ENCODE measurements around the gene SERTM2.

SERTM2 gene

DNA sequence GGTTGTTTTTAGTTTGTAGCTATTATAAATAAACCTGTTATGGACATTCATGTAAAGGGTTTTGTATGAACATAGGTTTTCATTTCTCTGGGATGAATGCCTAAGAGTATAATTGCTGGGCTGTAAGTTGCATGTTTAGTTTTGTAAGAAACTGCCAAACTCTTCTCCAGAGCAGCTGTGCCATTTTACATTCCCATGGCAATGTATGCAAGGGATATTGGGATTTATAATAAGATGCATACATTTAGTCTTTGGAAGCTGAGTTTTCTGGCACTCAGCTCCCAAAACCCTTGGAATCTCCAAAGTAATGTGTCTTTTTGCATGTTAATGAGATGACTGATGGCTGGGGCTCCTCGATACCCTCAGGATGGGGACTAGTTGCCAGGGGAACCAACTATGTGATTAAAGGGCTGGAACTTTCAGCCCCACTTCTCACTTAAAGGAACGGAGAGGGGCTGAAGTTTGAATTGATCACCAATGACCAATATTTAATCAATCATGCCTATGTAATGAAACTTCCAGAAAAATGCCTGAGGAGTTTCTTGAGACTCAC lies 44.0 kb downstream of the SERTM2 start:
- no peak for DNase-seq
- intact Hi-C loops (cut with DNase I): no loop called here

DNA sequence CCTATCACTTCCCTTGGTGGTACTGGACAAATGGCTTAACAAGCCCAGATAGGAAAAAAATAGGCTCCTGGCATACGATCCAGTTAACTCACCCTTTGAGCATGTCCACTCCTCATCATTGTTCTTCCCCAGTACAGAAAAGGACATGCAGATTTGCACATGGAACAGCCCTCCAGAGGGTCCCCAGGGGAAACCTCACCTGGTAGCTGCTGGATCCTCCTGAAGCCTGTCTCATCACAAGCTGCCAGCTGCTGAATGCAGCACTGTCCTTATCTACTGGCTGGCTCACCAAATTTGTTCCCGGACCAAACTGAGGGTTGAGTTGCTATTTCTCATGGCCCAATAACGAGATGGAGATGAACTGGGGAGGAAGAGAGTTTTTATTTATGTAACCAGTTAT lies 49.4 kb downstream of the SERTM2 start:
- intact Hi-C loops (cut with DNase I): no loop called here
- DNase-seq: no peak

DNA sequence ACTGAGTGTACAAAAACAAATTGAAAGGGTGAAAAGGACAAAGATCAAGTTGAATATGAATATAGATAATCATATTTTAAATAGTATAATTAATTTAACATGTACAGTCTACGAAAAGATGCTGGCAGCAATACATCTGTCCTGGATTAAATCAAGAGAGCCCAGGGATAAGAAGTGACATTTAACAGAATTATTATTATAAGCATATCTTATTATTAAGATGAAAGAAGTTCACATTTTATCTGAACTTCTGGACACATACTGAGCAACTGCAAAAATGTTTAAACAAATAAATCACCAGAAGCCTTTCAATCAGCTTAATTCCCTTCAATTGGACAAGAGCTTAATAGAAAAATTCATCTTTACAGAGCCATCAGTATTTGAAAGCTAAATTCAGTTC lies 50.4 kb downstream of the SERTM2 start:
- intact Hi-C loops (cut with DNase I): no loop called here
- no peak for DNase-seq

DNA sequence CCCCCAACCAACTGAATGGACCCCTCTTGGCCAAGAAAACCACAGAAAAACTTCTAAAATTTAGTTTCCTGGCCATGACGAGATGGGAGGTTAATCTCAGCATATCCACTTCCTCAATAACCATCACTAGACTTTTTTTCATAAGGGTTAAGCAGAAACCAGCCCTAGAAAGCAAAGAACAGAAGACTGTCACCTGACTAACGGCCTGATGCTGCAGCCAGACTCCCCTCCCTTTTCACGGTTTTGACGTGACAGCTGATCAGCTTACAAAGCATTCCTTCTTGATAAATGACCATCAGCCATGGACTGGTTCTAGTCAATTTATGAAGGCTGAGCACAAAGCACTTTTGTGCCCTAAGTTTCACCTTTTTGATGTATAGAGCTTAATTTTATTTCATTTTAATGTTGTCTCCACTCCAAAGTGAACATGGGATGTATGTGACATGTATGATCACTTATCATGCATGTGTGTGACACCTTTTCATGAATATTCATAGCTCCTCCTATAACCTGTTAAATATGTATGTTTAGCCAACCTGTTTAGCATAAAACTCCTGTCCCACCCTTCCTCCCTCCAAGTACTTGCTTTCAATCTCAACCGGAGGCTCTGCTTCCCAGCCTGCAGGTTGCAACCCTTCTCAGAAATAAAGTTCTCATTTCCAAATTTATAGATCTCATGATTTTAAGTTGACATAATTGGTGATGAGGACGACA lies 56.3 kb downstream of the SERTM2 start:
- DNase-seq: no peak
- intact Hi-C loops (cut with DNase I): no loop called here

DNA sequence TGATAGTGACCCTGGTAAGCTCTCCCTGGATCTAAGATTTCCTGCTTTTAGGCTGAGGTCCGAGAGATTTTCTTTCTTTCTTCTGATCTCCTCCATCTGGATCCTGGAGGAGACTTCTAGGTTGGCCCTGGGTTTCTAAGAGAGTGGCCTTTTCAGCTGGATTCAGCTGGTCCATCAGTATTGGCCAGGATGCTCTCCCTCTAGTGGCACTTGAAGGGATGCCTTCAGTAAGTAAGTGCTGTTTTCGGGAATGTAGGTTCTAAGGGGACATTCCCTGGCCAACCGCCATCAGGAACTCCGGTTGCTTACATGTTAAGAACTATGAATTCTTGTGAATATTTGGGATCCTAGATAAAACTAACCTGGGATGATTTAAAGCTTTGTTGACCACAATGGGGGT lies 56.9 kb downstream of the SERTM2 start:
- DNase-seq: no peak

DNA sequence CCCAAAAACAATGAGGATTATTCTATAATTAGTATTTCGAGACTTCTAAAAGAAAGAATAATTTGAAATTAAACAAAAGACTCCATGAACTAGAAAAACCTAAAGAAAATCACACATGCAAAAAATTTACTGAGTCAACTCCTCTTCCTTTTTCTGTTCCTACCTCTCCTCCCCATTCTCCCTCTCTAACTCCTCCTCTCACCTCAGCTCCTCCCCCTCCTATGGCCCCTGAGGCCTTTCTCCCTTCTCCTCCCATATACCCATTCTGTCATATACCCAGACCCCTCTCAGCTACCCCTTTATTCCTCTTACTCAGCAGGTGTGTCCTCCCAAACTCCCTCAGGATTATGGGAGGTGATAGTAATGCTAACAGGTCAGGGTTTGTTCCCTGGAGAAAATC lies 57.4 kb downstream of the SERTM2 start:
- DNase-seq: no peak
- intact Hi-C loops (cut with DNase I): no loop called here

More for the DNA sequence above, 56.9 kb downstream of the SERTM2 start:
- intact Hi-C loops (cut with DNase I): no loop called here
